ENCODE results near the gene IRF1. TPM values are rescaled to one million over a fixed set of nuclear protein-coding genes. Genes with fewer than 3 reads are reported as not detected.
A peak's percentile ranks its signal among the peaks of the same experiment; 100 is the strongest.
"Not testable (repeated sequence)": the region's sequence is repeated elsewhere in the genome, so short reads cannot be mapped to it uniquely, and the experiment has no call there.

The IRF1 gene
- total RNA-seq, 2 donors from 2014 or later, result 97.7 to 126 TPM

DNA sequence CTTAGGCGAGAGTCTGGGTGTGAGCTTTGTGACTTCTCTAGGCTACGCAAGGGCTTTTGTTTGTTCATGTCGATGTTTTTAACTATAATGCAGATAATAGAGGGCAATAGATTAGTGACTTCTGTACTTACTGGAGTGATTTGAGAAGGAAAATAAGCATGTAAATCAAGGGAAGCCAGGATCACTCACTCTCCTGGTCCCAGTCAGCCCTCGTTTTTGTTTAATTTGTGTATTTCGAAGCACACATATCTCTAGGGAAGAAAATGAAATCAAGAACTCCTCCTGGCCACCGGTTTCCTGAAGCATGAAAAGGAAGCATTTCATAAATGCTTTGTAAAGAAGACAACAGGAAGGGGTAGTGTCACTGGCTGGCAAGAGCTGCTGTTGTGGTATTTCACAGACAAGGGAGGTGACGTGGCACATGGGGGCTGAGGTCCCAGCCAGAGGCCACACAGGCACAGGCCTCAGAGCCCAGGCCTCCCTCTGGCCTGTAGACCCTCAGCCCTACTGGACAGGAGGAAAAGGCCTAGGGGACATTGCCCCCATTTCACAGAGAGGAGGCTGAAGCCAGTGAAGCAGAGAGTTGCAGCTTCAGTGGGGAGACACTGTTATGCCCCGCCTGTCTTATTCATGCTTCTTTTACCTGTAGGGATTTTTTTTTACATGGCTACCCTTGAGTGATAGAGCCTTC, 34.1 kb downstream of the IRF1 start:
- intact Hi-C loops (cut with DNase I, micrococcal nuclease), result no loop called here
- peak; percentile 72 to 82 for DNase-seq
- ATAC-seq, result peak; percentile 60

DNA sequence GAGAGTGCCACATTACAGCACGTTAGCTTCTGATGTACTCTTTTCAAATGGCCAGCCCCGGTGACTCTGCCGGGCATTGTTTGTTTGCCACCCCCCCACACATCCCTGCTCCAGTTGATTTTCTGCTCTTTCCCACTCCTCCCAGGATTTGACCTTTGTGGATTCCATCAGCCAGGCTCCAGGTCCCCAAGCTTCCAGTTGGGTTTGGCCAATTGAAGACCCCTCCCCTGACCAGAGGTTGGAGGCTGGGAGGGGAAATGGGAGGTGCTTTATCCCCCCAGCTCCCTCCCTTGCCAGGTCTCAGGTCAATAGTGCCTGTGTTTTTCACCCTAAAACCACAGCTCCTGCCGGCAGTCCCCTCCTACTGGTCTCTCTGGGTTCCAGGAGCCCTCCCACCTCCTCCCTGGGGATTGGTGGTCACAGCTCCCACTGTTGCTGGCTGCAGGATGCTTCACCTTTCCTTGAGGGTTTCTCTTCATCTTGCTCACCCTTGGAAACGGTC, 34.9 kb downstream of the IRF1 start:
- no peak for ATAC-seq
- DNase-seq, result no peak
- intact Hi-C loops (cut with DNase I, micrococcal nuclease), result no loop called here

DNA sequence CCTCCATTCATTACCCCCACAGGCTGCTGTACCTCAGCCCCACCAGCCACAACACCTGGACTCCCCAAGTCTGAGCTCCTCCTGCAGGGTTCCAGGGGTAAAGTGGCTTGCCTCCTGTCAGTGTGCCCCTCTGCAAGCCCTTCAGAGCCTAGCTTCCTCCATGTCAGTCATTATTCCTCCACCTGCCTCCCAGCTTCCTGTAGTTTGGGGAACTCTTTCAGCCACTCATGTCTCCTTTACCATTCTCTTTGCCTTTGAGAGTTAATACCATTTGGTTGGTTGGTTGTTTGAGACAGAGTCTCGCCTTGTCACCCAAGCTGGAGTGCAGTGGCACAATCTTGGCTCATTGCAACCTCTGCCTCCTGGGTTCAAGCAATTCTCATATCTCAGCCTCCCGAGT, 36.2 kb downstream of the IRF1 start:
- no peak for DNase-seq
- ATAC-seq, result no peak
- intact Hi-C loops (cut with DNase I, micrococcal nuclease), result no loop called here

DNA sequence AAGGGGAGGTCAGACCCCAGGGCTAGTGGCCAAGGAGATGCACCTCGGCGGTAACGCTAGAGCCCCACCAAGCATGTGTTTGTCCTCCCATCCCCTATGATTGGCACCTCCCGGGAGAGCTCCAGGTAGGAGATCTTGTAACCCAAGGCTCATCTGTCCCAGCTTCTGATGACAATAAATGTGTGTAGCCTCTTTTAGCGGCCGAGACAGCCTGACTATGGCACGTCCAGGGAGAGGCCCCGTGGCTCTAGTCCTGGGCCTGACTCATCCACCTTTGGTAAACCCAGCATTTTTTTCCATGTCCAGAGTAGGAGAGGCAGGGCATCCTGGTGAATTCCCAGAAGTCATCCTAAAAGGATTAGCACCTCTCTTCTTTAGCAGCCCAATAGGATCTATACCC, 39.2 kb downstream of the IRF1 start:
- ATAC-seq (no peak), DNase-seq (no peak)
- intact Hi-C loops (cut with DNase I, micrococcal nuclease), result no loop called here

DNA sequence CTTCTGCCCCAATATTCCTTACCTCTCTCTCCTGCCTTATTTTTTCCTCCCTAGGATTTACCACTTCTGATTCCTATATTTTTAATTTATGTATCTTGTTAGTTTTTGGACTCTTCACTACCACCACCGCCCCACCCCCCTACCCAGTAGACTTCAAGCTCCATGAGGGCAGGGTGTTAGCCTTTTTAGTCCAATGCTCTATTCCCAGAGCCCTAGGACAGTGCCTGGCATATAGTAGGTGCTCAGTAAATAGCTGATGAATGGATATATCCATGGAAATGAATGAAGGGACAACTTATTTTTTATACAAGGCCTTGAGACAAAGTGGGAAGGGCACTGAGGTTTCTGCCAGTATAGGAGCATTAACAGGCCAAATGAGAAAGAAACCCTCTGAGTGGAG, 41.5 kb downstream of the IRF1 start:
- intact Hi-C loops (cut with DNase I, micrococcal nuclease), result no loop called here
- ATAC-seq (no peak), DNase-seq (no peak)

DNA sequence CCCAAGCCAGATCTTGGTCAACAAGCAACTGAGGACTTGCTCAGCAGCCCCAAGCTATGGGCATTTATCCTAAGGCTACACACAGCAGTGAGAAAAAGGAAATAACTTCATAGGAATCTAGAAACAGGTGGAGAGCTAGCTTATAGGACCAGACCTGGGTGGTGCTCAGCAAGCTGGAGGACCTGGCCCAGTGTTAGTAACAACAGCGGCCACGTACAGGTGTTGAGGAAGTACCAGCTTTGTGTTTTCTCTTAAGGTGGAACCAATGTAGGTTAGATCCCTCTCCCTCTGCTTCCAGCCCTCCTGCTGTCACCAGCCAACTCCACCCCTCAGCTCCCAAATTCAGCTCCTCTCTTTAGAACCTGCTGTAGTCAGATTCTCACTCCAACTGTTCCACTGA, 43.4 kb downstream of the IRF1 start:
- intact Hi-C loops (cut with DNase I, micrococcal nuclease), result no loop called here
- DNase-seq (no peak), ATAC-seq (peak; percentile 87)

DNA sequence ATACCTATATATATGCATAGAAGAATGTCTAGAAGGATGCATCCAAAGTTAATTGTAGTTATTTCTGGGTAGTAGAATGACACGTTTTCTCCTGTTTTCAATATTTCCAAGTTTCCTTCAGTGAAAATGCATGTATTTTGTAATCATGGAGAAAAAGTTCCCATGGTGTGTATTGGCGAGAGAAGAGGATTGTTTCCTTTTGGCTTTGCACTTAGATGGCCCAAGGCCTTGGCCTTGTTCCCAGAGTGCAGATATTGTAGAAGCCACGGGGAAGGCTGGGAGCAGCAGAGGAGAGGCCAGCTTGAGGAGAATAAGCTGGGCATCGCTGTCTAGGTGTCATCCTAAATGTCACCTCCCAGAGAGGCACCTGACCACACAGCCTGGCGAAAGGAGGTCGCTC, 44.0 kb downstream of the IRF1 start:
- intact Hi-C loops (cut with DNase I, micrococcal nuclease), result no loop called here
- peak; percentile 54 to 64 for DNase-seq
- ATAC-seq, result peak; percentile 60

DNA sequence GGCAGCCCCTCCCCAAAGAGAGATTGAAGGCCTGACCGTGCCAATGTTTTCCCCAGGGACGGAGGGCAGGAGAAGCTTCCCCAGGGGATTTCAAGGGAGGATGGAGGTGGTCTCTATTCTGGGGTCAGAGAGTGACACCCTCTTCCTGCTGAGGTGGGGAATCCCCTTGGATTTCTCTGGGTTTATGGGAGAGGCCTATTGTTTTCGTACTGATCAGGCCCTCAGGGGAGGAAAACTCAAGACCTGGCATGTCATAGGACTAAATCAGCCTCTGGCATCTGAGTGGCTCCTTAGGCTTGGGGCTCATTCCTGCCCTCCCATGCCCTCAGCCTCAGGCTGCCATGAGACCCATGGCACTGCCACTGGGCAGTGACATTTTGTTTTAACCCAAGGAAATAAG, 44.6 kb downstream of the IRF1 start:
- intact Hi-C loops (cut with DNase I, micrococcal nuclease), result no loop called here
- no peak for ATAC-seq
- no peak for DNase-seq

DNA sequence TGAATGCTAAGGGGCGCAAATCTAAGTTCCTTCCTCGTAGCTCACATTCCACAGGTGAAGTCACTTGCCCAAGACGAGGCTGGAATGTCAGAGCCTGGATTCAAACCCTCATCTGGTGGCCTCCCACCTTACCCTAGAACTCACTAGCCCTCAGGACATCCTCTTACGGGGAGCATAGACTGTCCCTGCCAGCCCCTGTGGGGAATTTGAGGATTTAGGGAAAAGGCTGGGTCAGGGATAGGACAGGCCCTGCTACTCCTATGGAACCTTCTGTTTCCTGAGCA, 45.0 kb downstream of the IRF1 start:
- intact Hi-C loops (cut with DNase I, micrococcal nuclease), result no loop called here
- no peak for ATAC-seq
- no peak for DNase-seq

DNA sequence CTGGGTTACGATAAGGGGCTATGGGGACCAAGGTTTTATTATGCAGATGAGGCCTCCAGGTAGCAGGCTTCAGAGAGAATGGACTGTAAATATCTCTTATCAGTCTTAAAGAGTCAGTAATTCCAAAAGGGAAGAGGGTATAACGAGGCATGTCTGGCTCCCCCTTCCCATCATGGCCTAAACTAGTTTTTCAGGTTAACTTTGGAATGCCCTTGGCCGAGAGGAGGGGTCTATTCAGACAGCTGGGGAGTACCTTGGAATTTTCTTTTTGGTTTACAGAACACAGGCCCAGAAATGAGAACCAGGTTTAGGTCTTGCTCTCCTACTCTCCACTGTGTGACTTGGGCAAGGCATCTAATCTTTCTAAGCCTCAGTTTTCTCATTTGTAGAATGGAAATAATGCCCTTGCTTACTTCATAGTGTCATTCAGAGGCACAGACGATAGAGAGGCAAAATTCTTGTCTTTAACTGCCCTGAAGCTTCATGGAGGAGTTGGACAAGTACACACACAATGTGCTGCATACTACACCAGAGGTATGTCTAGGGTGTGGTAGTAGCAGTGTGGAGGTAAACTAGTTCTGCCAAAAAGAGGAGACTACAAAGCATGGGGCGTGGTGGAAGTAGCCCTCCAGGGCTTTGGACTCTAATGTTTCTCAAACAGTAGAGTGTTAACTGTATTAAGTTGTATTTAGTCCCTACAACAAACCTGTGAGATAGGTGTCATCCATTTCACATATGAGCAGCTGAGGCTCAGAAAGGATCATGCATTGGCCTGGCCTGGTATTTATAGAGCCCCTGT, 45.5 kb downstream of the IRF1 start:
- DNase-seq (no peak), ATAC-seq (no peak)
- intact Hi-C loops (cut with DNase I, micrococcal nuclease), result no loop called here

DNA sequence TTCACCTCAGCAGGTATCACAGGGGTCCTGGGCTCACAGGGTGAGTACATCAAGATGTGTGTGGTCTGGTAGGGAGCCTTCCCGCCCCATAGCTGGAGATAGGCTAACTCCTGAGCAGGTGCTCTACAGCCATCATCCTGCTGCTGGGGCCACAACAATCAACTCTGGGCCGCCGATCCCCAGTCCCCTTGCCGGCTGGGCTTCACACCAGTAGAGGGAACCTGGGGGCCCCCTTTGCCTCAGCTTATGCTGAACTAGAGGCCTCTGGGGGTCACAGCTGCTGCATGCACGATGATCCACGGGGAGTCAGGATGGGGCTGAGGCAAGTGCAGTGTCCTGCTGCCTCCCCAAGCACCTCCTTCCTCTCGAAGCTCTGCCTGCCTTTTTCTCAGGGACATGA, 46.5 kb downstream of the IRF1 start:
- ATAC-seq, result no peak
- intact Hi-C loops (cut with DNase I, micrococcal nuclease), result no loop called here
- no peak for DNase-seq

DNA sequence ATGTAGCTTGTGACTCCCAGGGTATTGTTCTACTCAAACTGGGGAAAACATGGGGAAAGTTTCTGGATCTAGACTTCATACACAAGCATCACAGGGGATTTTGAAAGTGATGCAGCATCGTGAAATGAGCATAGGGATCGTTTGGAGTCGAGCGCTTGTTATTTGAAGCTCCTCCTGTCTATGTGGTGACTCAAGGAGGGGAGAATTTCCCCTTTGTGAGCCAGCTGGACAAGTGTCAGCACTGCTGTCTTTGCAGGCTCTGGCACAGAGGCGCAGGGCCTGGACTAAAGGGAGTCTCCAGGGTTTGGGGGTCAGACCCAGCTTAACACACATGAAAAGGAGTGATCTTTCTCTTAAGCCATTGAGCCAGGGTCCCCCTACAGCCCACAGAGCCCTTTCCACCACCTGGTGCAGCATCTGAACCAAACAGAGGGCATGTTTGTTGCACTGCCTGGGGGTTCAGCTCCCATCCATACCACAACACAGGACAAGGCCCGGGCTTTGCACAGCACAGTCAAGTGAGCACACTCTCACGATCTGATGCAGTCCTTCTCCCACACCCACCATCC, 51.0 kb downstream of the IRF1 start:
- peak in 1 of 2 donors; percentile 72 for DNase-seq
- ATAC-seq, result no peak
- intact Hi-C loops (cut with DNase I, micrococcal nuclease), result no loop called here

DNA sequence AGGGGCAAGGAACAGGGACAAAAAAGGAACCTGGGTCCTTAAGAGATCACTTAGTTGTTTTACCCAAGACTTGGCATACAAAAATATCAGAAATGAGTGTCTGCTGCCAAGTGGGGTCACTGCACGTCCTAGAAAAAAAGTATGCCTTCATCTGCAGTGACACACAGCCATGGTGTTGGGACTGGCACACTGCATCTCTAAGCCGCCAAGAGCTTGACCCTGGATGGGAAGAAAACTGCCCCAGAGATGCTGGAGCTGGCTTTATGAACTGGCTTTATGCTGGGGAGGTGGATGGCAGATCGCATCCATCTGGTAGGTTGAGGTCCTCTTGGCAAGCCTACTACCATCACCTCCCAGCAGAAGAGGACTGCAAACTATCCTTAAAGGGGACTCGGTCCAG, 51.7 kb downstream of the IRF1 start:
- intact Hi-C loops (cut with DNase I, micrococcal nuclease), result no loop called here
- ATAC-seq (no peak), DNase-seq (no peak)

DNA sequence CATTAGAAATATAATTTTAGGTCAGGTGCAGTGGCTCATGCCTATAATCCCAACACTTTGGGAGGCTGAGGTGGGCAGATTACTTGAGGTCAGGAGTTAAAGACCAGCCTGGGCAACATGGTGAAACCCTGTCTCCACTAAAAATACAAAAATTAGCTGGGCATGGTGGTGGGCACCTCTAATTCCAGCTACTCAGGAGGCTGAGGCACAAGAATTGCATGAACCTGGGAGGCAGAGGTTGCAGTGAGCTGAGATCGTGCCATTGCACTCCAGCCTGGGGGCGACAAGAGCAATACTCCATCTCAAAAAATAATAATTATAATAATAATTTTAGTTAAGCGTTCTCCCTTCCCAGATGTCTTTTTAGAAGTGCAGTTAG, 52.3 kb downstream of the IRF1 start:
- ATAC-seq; intact Hi-C loops (cut with DNase I, micrococcal nuclease); DNase-seq: not testable (repeated sequence)

DNA sequence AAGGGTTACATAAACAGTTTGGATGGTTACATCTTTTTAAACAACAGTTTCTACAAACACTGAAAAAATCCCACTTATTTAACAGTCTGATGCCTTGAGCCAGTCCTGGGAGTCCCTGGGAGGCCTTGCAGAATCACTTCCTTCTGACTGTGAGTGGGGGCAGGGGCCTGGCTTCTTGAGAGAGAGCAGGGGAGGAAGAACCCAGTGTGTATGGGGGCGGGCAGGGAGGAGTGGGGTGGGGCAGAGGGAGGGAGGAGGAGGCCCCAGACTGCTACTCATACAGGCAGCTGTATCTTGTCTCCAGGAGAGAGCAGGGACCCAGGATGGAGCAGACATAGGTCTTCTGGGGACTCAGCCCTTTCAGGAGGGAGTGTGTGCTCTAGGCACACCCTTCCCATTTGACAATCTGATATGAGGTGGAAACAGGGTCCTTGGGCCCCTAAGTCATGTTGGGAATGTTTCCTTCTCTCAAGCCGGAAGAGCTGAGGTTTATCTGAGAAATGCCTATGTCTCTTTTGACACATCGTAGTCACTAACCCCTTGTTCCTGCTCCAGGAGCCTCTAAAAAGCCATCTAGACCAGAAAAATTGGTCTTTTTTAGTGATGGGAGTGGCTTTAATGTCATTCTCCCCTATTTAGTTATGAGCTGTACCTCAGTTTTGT, 52.8 kb downstream of the IRF1 start:
- peak; percentile 73 to 88 for DNase-seq
- peak; percentile 60 for ATAC-seq
- intact Hi-C loops (cut with DNase I, micrococcal nuclease), result no loop called here

DNA sequence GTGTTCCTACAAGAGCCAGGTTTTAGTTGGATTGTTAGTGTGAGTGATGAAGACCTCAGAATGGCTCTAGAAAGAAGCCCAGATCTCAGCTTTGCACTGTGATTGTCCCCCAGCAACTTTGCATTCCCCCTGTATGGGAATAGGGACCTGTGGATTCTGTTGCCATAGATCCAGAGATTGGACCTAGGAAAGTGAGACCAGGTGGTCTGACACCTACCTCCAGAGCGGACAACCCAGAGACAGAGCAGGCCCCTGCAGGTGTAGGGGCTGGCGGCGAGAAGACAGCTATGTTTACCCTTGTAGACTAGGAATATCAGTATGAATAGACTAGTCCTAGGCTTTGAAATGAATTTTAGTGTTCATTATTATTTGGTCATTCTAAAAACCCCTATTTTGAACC, 53.6 kb downstream of the IRF1 start:
- intact Hi-C loops (cut with DNase I, micrococcal nuclease), result no loop called here

DNA sequence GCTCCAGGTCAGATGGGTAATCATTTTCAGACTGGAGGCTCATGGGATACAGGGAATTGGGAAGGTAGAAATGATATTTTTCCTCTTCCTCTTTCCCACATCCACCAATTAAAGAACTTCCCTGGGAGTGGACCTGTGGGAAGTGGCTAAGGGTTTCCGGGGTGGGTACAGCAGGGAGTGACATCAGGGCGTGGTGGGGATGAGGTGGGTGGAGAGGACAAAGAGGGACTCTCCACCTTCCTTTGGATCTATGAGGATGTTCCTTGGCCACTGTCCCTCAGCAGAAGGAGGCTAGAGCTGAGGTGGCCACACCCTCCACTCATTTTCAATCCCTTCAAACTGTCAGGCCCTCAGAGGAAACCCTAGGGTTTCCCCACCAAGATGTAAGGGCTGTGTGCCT, 54.7 kb downstream of the IRF1 start:
- intact Hi-C loops (cut with DNase I, micrococcal nuclease), result no loop called here
- ATAC-seq (peak; percentile 63), DNase-seq (no peak)

More for the DNA sequence above, 53.6 kb downstream of the IRF1 start:
- ATAC-seq (no peak), DNase-seq (no peak)

DNA sequence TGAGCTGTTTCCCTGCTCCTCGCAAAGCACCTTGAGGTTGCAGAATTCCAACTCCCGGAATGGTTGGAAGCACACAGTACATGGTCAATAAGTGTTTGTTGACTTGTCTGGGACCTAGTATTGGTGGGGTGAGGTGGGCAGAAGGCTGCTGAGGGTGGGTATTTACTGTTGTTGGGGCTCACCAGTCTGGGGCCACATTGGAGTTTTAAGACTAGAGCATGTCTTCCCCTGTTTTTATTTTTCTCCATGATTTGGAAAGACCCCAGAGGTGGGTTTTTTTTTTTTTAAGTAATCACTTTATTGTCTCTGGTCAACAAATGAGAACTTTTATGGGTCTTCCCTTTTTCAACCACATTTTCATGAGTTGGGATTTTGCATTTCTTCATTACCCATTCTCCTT, 55.1 kb downstream of the IRF1 start:
- intact Hi-C loops (cut with DNase I, micrococcal nuclease), result no loop called here
- no peak for ATAC-seq
- DNase-seq, result no peak

DNA sequence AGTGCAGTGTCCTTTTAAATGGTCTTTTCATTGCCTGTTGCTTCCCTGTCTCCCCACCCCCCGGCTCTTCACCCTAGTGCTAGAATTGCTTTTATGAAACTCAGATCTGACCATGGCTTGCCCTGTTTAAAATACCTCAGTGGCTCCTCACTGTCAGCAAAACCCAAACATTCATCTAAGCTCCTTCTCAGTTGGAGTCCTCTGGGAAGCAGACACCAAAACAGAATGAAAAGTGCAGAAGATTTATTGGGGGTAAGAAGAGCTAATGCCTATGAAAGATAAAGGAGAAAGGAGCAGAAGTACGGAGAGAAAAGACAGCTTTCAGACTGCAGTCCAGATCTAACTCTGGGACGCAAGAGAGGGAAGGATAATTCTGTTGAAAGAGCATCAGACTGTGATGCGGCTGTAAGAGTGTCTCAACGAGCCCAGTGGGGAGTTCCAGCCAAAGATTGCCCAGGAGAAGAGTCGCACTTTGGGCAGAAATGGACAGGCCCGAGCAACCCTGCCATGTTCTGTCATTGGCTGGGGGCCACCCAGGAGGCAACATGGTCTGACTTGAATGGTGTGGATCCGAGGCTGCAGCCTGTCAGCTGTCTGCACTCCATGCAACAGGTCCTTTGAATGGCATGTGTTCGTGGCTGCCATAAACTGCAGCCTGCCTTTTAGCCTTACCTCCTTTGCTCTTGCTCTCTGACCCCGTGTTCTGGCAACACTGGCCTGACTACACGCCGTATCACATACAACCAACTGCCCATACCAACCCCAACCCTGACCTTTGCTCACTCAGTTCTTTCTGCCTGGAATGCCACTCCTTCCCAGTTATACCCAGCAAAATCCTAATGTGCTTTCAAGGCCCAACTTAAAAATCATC, 55.9 kb downstream of the IRF1 start:
- DNase-seq, result no peak
- no peak for ATAC-seq
- intact Hi-C loops (cut with DNase I, micrococcal nuclease), result no loop called here

Data from left colon (tissue), 2 donors.